SU-DHL-6 (cell line): ENCODE data around the gene EFL1.
"Not testable (repeated sequence)": the region's sequence is repeated elsewhere in the genome, so short reads cannot be mapped to it uniquely, and the experiment has no call there.

Source experiments
- H2AFZ ChIP-seq: fragments of 200-600 bp; sonication (generic); 2 replicates; pipeline ENCODE4 v1.6.1; 2014; ENCODE audit warnings: low read depth, mild to moderate bottlenecking, moderate library complexity, mixed read lengths, antibody characterized with exemption, low read length; ENCODE audit not compliant: severe bottlenecking
- H3F3A ChIP-seq: fragments of 200-600 bp; shearing (Covaris generic); 2 replicates; pipeline ENCODE4 v1.6.0; 2016; ENCODE audit warnings: antibody characterized with exemption, mild to moderate bottlenecking; ENCODE audit not compliant: insufficient read depth
- H3K27ac ChIP-seq: fragments of 200-600 bp; sonication (generic); 2 replicates; pipeline ENCODE4 v1.5.1; 2016; ENCODE audit warnings: low read depth, mild to moderate bottlenecking, low read length, moderate library complexity, mixed read lengths
- H3K27me3 ChIP-seq: fragments of 200-600 bp; sonication (generic), shearing (Covaris generic); 2 replicates; pipeline ENCODE4 v1.6.0; 2014; ENCODE audit warnings: mild to moderate bottlenecking, low read length
- H3K36me3 ChIP-seq: fragments of 200-600 bp; sonication (generic); 2 replicates; pipeline ENCODE4 v1.6.1; 2014; ENCODE audit warnings: mild to moderate bottlenecking, low read length, mixed read lengths
- H3K4me2 ChIP-seq: fragments of 300-600, 200-600 bp; shearing (Covaris generic), sonication (generic); 2 replicates; pipeline ENCODE4 v1.6.0; 2014; ENCODE audit warnings: low read length, low read depth, mild to moderate bottlenecking; ENCODE audit not compliant: poor library complexity, severe bottlenecking
- H3K4me3 ChIP-seq: fragments of 200-600 bp; sonication (generic); 2 replicates; pipeline ENCODE4 v1.5.1; 2014; ENCODE audit warnings: antibody characterized with exemption, low read length, mild to moderate bottlenecking, mixed read lengths; ENCODE audit not compliant: insufficient read depth, poor library complexity, severe bottlenecking
- H3K79me2 ChIP-seq: fragments of 200-600 bp; sonication (generic); 2 replicates; pipeline ENCODE4 v1.6.1; 2014; ENCODE audit warnings: mild to moderate bottlenecking, low read length, moderate library complexity; ENCODE audit not compliant: insufficient read depth
- H3K9ac ChIP-seq: fragments of 200-600 bp; sonication (generic); 2 replicates; pipeline ENCODE4 v1.7.0; 2014; ENCODE audit warnings: mild to moderate bottlenecking, low read length
- H3K9me2 ChIP-seq: fragments of 200-600 bp; sonication (generic); replicated peaks from 2 replicates; pipeline ENCODE4 v1.6.1; 2014; ENCODE audit warnings: low read length; ENCODE audit not compliant: insufficient read depth
- H3K9me3 ChIP-seq: fragments of 200-600 bp; sonication (generic); 2 replicates; pipeline ENCODE4 v1.6.1; 2014; ENCODE audit warnings: low read length, mixed read lengths; ENCODE audit not compliant: insufficient read depth
- H4K20me1 ChIP-seq: fragments of 200-600 bp; sonication (generic); 2 replicates; pipeline ENCODE4 v1.6.1; 2014; ENCODE audit warnings: low read depth, mild to moderate bottlenecking, antibody characterized with exemption, low read length, moderate library complexity, mixed read lengths
- CTCF ChIP-seq: fragments of 200-600 bp; sonication (generic); IDR thresholded peaks from one replicate; pipeline ENCODE4 v1.5.1; 2017; ENCODE audit warnings: antibody characterized with exemption, mild to moderate bottlenecking, low read length, moderate library complexity; ENCODE audit not compliant: insufficient read depth, poor library complexity, severe bottlenecking
- EZH2phosphoT487 ChIP-seq: fragments of 200-600 bp; sonication (generic), shearing (Covaris generic); conservative IDR thresholded peaks from 2 replicates; pipeline ENCODE4 v1.6.1; 2018; ENCODE audit warnings: mild to moderate bottlenecking, antibody characterized with exemption, low read length, moderate library complexity, mixed read lengths

Gene EFL1

GRCh38 chr15:82239685-82240391 is 22.7 kb downstream of the EFL1 start:
- Histone ChIP-seq H2AFZ (no peak overlapping the region), H3K4me2 (no peak overlapping the region), H3K9me3 (no peaks in the 10 kb centered on the region), H3F3A (no peaks in the 10 kb centered on the region), H3K79me2 (no peaks in the 10 kb centered on the region), H3K4me3 (no peak overlapping the region), H3K9me2 (no peaks in the 10 kb centered on the region), H3K36me3 (no peaks in the 10 kb centered on the region), H3K9ac (no peak overlapping the region), H3K27me3 (no peaks in the 10 kb centered on the region), H4K20me1 (no peaks in the 10 kb centered on the region), H3K27ac (no peak overlapping the region)
- TF ChIP-seq CTCF, result no peak
- no peak for TF ChIP-seq EZH2phosphoT487

- not testable (repeated sequence) for H3K27ac ChIP-seq, H3K9me2 ChIP-seq, H3K79me2 ChIP-seq, H3K4me2 ChIP-seq, H2AFZ ChIP-seq, H3K9me3 ChIP-seq, H3K4me3 ChIP-seq, H3K36me3 ChIP-seq, H3F3A ChIP-seq, H3K9ac ChIP-seq, H4K20me1 ChIP-seq, H3K27me3 ChIP-seq
Measured at GRCh38 chr15:82237944-82238534, 24.5 kb downstream of the EFL1 start.

GRCh38 chr15:82231842-82232241 is 30.7 kb downstream of the EFL1 start:
- no peaks in the 10 kb centered on the region for H3K9me3 ChIP-seq
- H3K4me3 ChIP-seq, result no peak overlapping the region
- no peak for TF ChIP-seq EZH2phosphoT487
- no peak for TF ChIP-seq CTCF
- no peak overlapping the region for H3K27ac ChIP-seq
- no peaks in the 10 kb centered on the region for H3K79me2 ChIP-seq
- H3K9ac ChIP-seq, result no peak overlapping the region
- no peaks in the 10 kb centered on the region for H3K27me3 ChIP-seq
- no peaks in the 10 kb centered on the region for H4K20me1 ChIP-seq
- H3K36me3 ChIP-seq, result peaks cover 8% of the 10 kb centered on the region; the same call in 1 of the 2 replicates
- no peaks in the 10 kb centered on the region for H3F3A ChIP-seq
- H3K4me2 ChIP-seq, result no peak overlapping the region
- H3K9me2 ChIP-seq, result no peaks in the 10 kb centered on the region
- no peak overlapping the region for H2AFZ ChIP-seq

- Histone ChIP-seq H3K9me3 (no peaks in the 10 kb centered on the region), H3K79me2 (no peaks in the 10 kb centered on the region)
Measured at GRCh38 chr15:82231233-82231632, 31.3 kb downstream of the EFL1 start.

More at GRCh38 chr15:82231233-82231632, 31.3 kb downstream of the EFL1 start:
- H3F3A ChIP-seq, result no peaks in the 10 kb centered on the region
- no peak for TF ChIP-seq CTCF
- no peak for TF ChIP-seq EZH2phosphoT487
- H3K4me3 ChIP-seq, result no peak overlapping the region
- no peak overlapping the region for H2AFZ ChIP-seq
- no peak overlapping the region for H3K4me2 ChIP-seq
- no peaks in the 10 kb centered on the region for H3K9me2 ChIP-seq
- H3K9ac ChIP-seq, result no peak overlapping the region
- peaks cover 8% of the 10 kb centered on the region; the same call in 1 of the 2 replicates for H3K36me3 ChIP-seq
- no peaks in the 10 kb centered on the region for H4K20me1 ChIP-seq
- no peak overlapping the region for H3K27ac ChIP-seq
- no peaks in the 10 kb centered on the region for H3K27me3 ChIP-seq
